ENCODE results near the gene SORBS1. TPM values are rescaled to one million over a fixed set of nuclear protein-coding genes. Genes with fewer than 3 reads are reported as not detected.
"Not testable (repeated sequence)": the region's sequence is repeated elsewhere in the genome, so short reads cannot be mapped to it uniquely, and the experiment has no call there.

Gene SORBS1
- total and polyA plus RNA-seq, 3 donors from 2014 or later: 34.4 to 46.6 (median 38.8) TPM

DNA sequence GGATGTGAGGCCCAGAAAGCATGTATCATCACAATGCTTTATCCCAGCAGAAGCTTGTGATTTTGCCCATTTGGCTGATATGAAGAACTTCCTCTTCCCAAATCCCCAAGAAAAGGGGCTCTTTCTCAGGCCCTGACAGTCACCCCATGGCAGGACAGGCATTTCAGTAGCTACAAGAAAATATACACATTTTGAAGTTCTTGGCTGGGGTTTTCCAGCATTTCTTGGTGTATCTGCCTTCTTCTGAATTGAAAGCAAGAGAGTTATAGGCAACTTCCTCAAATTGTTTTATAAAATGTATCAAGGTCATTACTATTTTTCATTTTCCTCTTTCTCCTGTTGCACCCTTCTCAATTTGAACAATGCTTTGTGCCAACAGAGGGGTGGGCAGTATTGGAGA, 207.1 kb downstream of the SORBS1 start:
- no peak overlapping the region for H3K4me3 ChIP-seq
- DNase-seq: no peak
- intact Hi-C loops (cut with DNase I; ENCODE audit: low total_unique reads): no loop called here
- no peak for TF ChIP-seq POLR2A (IDR thresholded peaks at IDR 0.05)
- TF ChIP-seq, protein P1, sequence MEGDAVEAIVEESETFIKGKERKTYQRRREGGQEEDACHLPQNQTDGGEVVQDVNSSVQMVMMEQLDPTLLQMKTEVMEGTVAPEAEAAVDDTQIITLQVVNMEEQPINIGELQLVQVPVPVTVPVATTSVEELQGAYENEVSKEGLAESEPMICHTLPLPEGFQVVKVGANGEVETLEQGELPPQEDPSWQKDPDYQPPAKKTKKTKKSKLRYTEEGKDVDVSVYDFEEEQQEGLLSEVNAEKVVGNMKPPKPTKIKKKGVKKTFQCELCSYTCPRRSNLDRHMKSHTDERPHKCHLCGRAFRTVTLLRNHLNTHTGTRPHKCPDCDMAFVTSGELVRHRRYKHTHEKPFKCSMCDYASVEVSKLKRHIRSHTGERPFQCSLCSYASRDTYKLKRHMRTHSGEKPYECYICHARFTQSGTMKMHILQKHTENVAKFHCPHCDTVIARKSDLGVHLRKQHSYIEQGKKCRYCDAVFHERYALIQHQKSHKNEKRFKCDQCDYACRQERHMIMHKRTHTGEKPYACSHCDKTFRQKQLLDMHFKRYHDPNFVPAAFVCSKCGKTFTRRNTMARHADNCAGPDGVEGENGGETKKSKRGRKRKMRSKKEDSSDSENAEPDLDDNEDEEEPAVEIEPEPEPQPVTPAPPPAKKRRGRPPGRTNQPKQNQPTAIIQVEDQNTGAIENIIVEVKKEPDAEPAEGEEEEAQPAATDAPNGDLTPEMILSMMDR (IDR thresholded peaks at IDR 0.05): no peak
- H3K27ac ChIP-seq: no peak overlapping the region
- no peaks in the 10 kb centered on the region for H3K9me3 ChIP-seq
- no peaks in the 10 kb centered on the region for H3K27me3 ChIP-seq
- H3K36me3 ChIP-seq (ENCODE audit: low read depth, missing control alignments): no peaks in the 10 kb centered on the region
- no peaks in the 10 kb centered on the region for H3K4me1 ChIP-seq

DNA sequence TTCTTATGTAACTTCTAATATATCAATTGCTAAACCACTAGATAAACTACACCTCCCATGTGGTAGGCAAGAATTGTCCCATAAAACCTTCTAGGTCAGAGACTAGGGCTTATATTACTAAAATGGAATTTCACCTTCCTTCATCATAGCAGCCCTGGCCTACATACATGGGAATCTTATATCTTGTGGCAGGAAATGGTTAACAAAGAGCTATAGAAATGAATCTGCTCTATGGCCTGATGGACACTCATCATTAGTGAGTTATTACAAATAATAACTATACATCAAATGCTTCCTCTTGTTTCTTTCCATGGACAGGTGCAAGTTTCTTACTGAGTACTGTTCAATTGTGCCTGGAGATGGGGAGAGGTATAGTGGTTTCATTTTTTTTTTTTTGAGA, 208.0 kb downstream of the SORBS1 start:
- no peaks in the 10 kb centered on the region for H3K9me3 ChIP-seq
- intact Hi-C loops (cut with DNase I; ENCODE audit: low total_unique reads): no loop called here
- H3K4me3 ChIP-seq: no peak overlapping the region
- no peak for DNase-seq
- no peaks in the 10 kb centered on the region for H3K27me3 ChIP-seq
- no peak for TF ChIP-seq POLR2A (IDR thresholded peaks at IDR 0.05)
- TF ChIP-seq, protein P1 (IDR thresholded peaks at IDR 0.05): no peak
- no peak overlapping the region for H3K27ac ChIP-seq
- H3K4me1 ChIP-seq: no peaks in the 10 kb centered on the region
- H3K36me3 ChIP-seq (ENCODE audit: low read depth, missing control alignments): no peaks in the 10 kb centered on the region

DNA sequence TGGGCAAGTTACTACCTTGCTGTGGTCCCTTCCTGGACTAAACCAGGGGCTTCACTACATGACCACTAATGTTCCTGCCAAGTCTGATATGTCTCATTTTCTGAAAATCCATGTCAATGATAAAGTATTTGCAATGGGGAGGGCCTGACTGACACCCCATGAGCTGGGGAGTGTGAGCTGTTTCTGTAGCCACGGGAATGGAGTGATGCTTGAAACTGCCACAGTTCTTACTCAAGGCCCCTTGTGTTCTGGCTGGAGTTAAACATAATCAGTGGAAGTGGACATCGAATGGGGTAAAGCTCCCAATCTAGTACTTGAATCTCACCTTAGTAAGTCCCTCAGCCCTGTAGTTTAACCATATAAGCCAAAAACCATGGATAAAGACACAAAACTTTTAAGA, 208.5 kb downstream of the SORBS1 start:
- Histone ChIP-seq H3K27ac (no peak overlapping the region), H3K4me1 (no peaks in the 10 kb centered on the region), H3K27me3 (no peaks in the 10 kb centered on the region), H3K9me3 (no peaks in the 10 kb centered on the region), H3K4me3 (no peak overlapping the region), H3K36me3 (ENCODE audit: low read depth, missing control alignments) (no peaks in the 10 kb centered on the region)
- intact Hi-C loops (cut with DNase I; ENCODE audit: low total_unique reads): no loop called here
- no peak for DNase-seq
- WGBS, 2 donors: 89 to 96% methylated on average over 2 of the region's 2 CpGs
- no peak for TF ChIP-seq POLR2A (IDR thresholded peaks at IDR 0.05)
- TF ChIP-seq, protein P1 (IDR thresholded peaks at IDR 0.05): no peak

DNA sequence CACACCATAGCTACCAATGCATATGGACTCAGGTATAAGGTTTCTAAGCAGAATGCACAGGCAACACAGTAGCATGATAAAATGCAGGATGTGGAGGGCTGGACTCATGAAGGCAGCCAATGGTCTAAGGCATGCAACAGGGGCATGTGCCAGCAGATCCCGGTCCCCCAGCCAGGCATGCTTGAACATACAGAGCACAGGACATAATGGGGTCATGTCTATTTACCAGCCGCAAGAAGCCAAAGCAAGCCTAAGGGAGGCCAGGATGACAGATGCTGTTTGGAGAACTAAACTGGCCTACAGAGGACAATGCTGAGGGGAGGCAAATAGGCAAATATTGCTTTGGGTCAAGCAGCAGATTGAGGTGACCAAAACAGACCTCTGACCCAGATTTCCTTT, 210.3 kb downstream of the SORBS1 start:
- H3K4me1 ChIP-seq: no peaks in the 10 kb centered on the region
- no peaks in the 10 kb centered on the region for H3K9me3 ChIP-seq
- no peak for TF ChIP-seq POLR2A (IDR thresholded peaks at IDR 0.05)
- TF ChIP-seq, protein P1 (IDR thresholded peaks at IDR 0.05): no peak
- H3K27ac ChIP-seq: no peak overlapping the region
- H3K4me3 ChIP-seq: no peak overlapping the region
- no peaks in the 10 kb centered on the region for H3K27me3 ChIP-seq
- H3K36me3 ChIP-seq (ENCODE audit: low read depth, missing control alignments): no peaks in the 10 kb centered on the region
- DNase-seq: no peak
- intact Hi-C loops (cut with DNase I; ENCODE audit: low total_unique reads): no loop called here
- 85 to 87% methylated on average over 2 of the region's 2 CpGs for WGBS, 2 donors

DNA sequence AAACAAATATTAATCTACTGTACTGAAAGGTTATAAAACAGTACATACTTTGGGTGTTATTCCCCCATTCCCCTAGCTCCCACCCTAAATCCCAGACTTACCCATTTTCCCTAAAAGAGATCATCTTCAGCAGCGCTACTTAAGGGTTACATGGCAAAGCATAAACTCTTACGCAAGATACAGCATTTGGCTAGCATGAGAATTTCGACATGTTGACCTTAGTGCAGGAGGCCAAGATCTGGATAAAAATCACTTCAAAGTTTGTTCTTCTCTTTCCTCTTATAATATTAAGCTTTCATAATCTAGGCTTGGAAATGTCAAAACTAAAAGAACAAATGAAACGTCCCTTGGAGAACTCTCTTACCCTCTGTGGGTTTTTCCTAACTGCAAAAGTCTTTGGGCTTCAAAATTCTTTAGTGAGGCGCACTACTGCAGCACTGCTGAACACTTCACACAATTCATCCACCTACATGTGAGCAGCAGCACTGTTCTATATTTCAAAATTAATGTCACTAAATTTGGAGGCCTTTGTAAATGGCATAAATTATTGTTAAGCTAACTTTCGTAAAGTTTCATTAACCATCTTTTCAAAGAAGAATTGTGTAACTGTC, 210.8 kb downstream of the SORBS1 start:
- WGBS, 2 donors: 80% methylated on average over 6 of the region's 6 CpGs
- Histone ChIP-seq H3K27ac (no peak overlapping the region), H3K4me1 (no peaks in the 10 kb centered on the region), H3K36me3 (ENCODE audit: low read depth, missing control alignments) (no peaks in the 10 kb centered on the region), H3K27me3 (no peaks in the 10 kb centered on the region), H3K9me3 (no peaks in the 10 kb centered on the region), H3K4me3 (no peak overlapping the region)
- DNase-seq: no peak
- TF ChIP-seq POLR2A (IDR thresholded peaks at IDR 0.05): no peak
- TF ChIP-seq, protein P1 (IDR thresholded peaks at IDR 0.05): no peak
- intact Hi-C loops (cut with DNase I; ENCODE audit: low total_unique reads): no loop called here

DNA sequence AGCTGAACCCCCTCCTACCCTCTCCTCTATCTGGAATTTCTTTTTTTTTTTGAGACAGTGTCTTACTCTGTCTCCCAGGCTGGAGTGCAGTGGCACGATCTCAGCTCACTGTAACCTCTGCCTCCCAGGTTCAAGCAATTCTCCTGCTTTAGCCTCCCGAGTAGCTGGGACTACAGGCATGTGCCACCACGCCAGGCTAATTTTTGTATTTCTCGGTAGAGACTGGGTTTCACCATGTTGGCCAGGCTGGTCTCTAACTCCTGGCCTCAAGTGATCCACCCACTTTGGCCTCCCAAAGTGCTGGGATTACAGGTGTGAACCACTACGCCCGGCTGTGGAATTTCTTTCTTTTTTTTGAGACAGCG, 213.8 kb downstream of the SORBS1 start:
- H3K9me3 ChIP-seq; H3K27me3 ChIP-seq; intact Hi-C loops (cut with DNase I; ENCODE audit: low total_unique reads); H3K27ac ChIP-seq; H3K4me1 ChIP-seq; H3K36me3 ChIP-seq (ENCODE audit: low read depth, missing control alignments); H3K4me3 ChIP-seq; DNase-seq: not testable (repeated sequence)
- 90 to 92% methylated on average over 7 of the region's 7 CpGs for WGBS, 2 donors

Measured in testis (tissue), 3 donors.